PC-9 (cell line): ENCODE results near the gene RGS3.

Experiments
- CTCF ChIP-seq: fragments of 200-600 bp; sonication (generic); conservative IDR thresholded peaks from 2 replicates; pipeline ENCODE4 v1.6.1; 2017; ENCODE audit warnings: mixed run types, antibody characterized with exemption, mild to moderate bottlenecking, moderate library complexity
- EZH2 ChIP-seq: fragments of 200-600 bp; sonication (generic); IDR thresholded peaks from 2 replicates; pipeline ENCODE4 v1.8.0; 2017; ENCODE audit warnings: antibody characterized with exemption, low read depth

GRCh38 chr9:113581865-113582697, 118.6 kb downstream of the RGS3 start:
- TF ChIP-seq CTCF (no peak), EZH2 (no peak)
